Measurements from ENCODE around the gene CPLANE2.
A peak's percentile ranks its signal among the peaks of the same experiment; 100 is the strongest.
"Not testable (repeated sequence)": the region's sequence is repeated elsewhere in the genome, so short reads cannot be mapped to it uniquely, and the experiment has no call there.

The CPLANE2 gene

DNA sequence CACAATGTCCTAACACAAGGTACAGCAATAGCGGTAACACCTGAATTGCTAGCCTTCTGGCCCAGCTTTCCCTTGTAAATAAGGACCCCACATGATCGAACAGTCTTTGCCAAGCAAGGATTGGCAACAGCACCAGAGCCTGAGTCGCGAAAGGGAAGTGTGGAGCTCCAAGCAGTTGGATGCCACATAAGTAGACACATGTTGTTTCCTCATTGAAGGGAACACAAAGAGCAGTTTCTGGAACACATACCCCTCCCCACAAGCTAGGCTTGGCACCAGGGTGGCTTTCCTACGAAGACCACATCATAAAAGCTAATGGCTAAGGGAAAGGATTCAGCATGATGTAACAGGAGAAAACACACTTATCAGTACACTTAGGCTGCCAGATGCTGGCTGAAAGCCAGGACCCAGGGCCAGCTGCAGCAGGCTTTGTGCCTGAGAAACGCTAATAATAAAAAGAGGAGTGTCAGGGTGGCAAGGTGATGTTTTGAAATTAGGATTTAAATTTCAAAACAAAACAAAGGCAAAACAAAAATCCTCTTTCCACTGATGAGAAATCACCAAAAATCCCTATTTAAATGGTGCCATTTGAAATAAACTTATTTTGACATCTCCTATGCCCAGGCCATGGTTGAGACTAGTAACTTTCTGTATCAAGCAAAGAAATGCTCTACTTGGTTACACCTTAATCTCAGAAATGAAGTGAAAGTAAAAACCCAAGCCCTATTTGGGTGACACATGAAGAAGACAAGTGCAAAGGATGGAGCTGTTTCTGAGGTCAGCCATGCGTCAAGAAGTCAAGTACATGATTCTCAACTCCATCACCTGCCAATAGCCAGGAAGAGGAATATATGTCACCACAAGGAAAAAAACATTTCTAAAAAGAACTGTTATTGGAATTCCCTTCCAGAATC, 11.9 kb upstream of the CPLANE2 start:
- peak; percentile 43 for DNase-seq (ENCODE audit: low spot score)

GRCh38 chr1:16248007-16248436, 11.0 kb upstream of the CPLANE2 start:
- no peak for DNase-seq (ENCODE audit: low spot score)

DNA sequence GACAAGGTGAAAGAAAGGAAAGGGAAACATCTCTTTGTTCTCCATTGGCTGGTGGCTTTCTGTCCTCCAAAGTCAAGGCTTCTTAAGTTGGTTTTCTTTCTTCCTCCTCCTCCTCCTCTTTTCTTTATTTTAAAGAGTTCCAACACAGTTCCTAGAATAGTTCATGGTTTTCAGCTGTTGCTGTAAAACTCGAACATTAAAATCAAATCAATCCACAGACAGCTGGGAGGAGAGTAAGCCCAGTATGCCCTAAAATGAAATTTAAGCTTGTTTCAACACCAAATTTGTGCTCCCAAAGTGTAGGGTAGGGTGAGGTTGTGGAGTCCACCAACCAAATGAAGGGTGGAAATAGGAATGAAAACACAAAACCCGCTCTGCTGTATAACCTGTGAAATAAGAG, 10.5 kb upstream of the CPLANE2 start:
- DNase-seq (ENCODE audit: low spot score) = no peak

GRCh38 chr1:16246961-16247360, 10.0 kb upstream of the CPLANE2 start:
- no peak for DNase-seq (ENCODE audit: low spot score)

DNA sequence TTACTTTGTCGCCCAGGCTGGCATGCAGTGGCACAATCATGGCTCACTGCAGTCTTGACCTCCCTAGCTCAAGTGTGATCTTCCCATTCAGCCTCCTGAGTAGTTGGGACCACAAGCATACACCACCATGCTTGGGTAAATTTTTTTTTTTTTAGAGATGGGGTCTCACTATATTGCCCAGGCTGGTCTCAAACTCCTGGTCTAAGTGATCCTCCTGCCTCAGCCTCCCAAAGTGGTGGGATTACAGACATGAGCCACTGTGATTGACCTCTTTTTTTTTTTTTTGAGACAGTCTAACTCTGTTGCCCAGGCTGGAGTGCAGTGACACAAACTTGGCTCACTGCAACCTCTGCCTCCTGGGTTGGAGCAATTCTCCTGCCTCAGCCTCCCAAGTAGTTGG, 9.3 kb upstream of the CPLANE2 start:
- not testable (repeated sequence) for DNase-seq (ENCODE audit: low spot score)

DNA sequence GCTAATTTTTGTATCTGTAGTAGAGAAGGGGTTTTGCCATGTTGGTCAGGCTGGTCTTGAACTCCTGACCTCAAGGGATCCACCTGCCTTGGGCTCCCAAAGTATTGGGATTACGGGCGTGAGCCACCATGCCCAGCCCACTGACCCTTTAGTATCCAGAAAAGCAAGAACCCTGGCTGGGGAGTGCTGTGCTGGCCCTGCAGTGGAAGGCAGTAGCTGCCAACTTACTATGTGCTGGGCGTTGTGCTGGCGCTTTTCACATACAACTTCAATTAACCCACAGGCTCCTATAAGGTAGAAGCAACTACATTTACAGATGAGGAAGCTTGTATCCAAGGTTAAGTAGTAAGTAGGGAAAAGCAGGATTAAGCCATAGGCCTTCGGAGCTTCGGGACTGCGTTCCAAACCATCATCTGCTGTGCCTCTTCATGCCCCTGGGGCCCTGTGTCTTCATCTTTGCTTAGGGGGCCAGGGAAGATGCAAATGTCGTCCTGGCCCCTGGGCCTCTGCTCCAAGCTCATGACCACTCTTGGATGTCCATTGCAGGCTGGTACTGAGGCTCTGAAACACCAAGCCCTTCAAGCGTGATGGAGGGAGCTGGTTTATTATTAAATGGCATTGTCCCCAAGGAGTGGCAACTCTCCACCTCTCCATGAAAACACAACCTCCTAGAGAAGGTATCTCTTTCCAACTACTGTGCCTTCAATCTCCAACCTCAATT, 8.7 kb upstream of the CPLANE2 start:
- DNase-seq (ENCODE audit: low spot score) = no peak

DNA sequence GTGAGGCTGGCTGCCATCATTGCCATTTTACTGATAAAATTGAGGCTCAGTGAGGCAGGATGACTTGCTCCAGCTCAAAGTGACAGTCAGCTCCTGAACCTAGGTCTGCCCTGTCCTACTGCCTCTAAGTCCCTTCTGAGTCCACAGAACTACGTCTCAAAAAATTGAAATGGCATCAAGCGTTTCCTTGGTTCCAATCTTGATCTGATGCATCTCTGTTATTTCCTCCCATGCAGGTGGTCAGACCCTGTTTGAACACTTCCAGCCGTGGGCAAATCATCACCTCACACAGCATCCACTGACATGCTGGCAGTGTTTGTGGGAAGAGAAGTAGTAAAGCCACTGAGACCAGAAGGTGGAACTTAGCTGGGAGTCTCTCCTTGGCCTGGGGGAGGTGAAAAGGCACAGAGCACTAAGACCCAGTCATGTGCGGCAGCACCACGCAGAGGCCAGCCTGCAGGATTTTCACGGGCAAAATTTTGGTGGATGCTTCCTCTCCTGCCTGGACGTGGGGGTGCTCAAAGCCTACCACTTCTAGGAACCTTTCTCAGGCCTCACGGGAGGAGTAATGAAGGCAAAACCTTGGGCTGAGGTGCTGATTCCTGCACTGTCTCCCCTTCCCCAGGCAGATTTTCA, 7.8 kb upstream of the CPLANE2 start:
- no peak for DNase-seq (ENCODE audit: low spot score)

- DNase-seq (ENCODE audit: low spot score) = peak; percentile 82
These were observed 7.1 kb upstream of the CPLANE2 start for GRCh38 chr1:16243936-16244649.

DNA sequence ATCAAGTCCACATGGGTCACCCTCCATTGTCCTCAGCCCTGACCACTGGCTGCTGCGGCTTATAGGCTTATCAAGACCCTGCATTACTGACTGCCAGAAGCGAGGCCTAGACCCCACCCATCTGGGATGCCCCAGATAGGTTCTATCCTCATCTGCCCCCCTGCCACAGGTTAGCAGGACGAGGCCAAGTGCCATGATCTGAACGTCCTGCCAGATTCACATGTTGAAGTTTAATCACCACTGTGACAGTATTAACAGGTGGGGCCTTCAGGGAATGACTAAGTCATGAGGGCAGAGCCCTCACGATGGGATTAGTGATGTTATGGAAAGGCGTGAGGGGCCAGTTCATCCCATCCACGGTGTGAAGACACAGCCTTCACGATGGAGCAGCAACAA, 6.2 kb upstream of the CPLANE2 start:
- DNase-seq (ENCODE audit: low spot score) = no peak

GRCh38 chr1:16242556-16243214, 5.7 kb upstream of the CPLANE2 start:
- no peak for DNase-seq (ENCODE audit: low spot score)

DNA sequence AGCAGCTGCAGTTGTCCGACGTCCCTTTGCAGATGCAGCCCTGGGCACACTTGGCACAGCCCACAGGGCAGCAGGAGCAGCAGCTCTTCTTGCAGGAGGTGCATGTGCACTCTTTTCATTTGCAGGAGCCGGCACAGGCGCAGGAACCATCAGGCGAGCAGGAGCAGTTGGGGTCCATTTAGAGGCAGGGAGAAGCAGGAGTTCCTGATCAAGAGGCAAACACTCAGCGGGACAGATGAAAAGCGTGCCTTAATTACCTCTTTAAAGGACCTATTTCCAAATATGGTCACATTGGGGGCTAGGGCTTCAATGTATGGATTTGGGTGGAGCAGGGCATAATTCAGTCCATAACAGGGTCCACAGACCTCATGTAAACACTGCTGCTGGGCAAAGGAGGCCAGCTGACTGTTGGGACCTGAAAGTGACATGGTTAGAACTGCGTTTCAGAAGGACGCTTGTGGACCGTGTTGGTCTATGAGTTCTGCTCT, 4.3 kb upstream of the CPLANE2 start:
- no peak for DNase-seq (ENCODE audit: low spot score)

DNA sequence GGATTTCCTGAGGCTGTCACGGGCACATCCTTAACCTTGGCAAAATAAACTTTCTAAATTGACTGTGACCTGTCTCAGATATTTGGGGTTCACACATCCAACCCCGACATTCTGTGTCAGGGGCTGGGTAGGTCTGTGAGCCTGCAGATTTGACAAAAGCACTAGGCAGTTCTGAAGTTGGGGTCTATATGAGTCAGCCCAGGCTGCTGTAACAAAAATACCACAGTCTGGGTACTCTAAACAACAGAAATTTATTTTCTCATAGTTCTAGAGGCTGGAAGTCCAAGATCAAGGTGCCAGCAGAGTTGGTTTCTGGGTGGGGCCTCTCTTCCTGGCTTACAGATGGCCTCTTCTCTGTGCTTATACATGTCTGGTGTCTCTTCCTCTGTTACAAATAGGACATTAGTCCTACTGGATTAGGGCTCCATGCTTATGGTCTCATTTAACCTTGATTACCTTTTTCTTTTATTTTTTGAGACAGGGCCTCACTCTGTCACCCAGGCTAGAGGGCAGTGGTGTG, 3.0 kb upstream of the CPLANE2 start:
- no peak for DNase-seq (ENCODE audit: low spot score)

GRCh38 chr1:16237343-16237830, 404 bp upstream of the CPLANE2 start:
- no peak for DNase-seq (ENCODE audit: low spot score)

- peak; percentile 82 for DNase-seq (ENCODE audit: low spot score)
These were observed 956 bp downstream of the CPLANE2 start for GRCh38 chr1:16235944-16236510.

DNA sequence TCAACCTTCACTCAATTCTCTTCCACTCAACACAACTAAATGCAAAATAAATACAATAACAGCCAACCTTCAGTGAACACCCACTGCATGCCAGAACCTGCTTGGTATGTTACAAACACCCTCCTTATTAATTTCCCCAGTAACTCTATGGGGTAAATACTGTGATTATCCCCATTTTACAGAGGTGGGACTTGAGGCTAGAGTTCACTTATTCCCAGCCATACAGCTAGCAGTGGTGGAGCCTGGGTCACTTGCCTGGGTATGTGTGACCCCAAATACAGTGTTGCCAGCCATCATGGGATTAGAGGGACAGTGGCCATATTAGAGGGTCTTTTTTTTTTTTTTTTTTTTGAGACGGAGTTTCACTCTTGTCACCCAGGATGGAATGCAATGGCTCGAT, 1.6 kb downstream of the CPLANE2 start:
- no peak for DNase-seq (ENCODE audit: low spot score)

- DNase-seq (ENCODE audit: low spot score) = no peak
These were observed 3.6 kb downstream of the CPLANE2 start for GRCh38 chr1:16233431-16233830.

DNA sequence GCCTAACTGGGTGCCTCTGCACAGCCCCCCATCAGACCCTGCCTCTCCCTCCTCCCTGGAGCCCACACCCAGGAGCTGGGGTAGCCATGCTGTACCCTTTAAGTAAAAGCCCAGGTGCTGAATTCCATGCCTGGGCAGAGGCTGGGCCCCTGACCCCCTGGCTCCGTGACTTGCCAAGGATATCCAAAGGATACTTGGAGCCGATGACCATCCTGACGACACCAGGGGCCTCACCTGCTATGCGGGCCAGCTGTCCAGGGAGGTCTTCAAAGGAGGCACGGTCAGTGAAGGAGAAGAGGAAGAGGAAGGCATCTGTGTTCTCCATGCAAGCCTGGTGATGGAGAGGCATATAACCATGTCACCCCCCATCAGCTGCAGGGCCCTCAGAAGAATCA, 4.7 kb downstream of the CPLANE2 start:
- DNase-seq (ENCODE audit: low spot score) = no peak

- DNase-seq (ENCODE audit: low spot score) = no peak
These were observed 5.4 kb downstream of the CPLANE2 start for GRCh38 chr1:16231331-16232315.

DNA sequence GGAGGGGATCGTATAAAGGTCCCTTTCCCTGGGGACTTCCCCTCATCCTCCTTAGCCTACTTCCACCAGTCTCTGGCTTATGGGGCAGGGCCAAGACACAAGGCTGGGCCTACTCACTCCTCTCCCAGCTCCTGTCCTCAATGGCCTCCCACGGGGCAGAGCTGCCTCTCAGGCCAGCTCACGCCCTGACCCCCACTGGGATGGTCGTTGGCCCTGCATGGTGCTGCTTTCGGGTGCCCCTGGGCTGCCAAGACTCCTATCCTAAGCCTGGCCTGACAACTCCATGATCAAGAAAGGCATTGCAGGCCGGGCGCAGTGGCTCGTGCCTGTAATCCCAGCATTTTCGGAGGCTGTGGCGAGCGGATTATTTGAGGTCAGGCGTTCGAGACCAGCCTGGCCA, 6.2 kb downstream of the CPLANE2 start:
- DNase-seq (ENCODE audit: low spot score) = no peak
